ENCODE results near the gene PAFAH2.
A peak's percentile ranks its signal among the peaks of the same experiment; 100 is the strongest.

PAFAH2 gene

DNA sequence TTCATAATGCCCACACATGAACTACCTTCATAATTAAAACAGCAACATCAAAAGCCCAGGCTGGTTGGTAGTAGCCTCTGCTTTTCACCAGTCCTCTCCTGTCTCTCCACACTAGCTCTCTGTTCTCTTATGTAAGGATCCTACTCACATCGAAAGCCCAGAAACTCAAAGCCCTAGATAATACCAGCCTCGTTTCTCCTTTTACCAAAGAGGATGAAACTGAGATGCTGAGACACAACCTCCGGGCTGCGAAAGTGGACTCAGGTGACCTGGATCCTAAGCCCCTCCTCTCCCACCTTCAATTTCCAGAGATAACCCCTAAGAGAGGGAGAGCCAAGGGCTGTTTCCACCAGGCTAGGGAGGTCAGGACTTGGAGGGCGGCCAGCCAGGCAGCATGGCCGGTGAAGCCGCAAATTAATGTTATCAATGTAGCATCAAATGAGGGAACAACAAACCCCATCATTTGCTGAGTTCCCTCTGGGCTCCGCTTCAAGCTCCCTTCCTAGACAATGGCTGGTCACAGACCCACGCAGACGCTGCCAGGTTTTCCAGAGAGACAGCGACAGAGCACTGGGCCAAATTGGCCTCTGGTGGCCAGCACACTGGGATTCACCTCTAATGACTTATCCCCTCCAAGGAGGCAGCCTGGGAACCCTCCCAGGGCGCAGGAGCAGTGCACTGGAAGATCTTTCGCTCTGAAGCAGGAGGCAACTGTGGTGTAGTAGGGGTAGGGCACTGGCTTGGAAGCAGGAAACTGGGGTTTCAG lies 70.9 kb downstream of the PAFAH2 start:
- DNase-seq, result no peak

DNA sequence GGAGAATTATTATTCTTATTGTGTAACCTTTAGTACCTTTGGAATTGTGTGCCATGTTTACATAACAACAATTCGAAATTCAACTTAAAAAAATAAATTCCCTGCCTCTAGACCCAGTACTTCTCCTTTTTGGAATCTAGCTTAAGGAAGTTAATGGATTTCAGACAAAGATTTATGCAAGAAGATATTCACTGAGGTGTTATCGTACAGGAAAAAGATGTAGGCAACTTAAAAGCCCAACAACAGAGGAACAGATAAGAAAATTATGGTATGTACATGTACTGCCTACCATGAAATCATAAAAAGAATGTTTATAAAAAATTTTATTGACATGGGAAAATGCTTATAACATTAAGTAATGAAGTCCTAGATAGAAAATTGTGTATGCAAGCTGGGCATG lies 73.4 kb downstream of the PAFAH2 start:
- DNase-seq, result no peak

DNA sequence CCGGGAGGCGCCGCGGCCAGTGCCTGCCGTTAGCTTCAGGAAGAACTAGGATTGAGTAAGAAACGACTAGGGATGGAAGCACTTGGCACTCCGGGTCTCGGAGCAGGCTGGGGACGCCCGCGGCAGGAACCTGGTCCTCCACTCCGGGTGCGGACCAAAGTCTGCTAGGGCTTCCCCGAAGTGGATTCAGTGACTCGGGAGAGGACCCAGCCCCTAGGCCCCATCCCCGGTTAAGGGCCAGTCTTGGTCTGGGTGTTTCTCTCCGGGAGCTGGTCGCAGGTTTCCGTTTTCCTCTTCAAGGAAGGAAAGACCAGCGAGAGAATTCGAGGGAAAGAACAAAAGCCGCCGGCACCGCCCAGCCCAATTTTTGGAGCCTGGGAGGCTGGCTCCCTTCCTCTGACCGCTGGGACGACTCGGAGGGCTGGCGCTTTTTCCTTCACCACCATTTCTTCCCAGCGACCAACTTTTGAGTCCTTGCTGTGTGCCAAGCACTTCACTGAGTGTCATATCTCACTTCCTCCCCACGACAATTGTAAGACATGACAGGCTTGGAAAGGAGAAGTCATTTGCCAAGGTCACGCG lies 74.8 kb downstream of the PAFAH2 start:
- DNase-seq, result peak; percentile 19 to 24

DNA sequence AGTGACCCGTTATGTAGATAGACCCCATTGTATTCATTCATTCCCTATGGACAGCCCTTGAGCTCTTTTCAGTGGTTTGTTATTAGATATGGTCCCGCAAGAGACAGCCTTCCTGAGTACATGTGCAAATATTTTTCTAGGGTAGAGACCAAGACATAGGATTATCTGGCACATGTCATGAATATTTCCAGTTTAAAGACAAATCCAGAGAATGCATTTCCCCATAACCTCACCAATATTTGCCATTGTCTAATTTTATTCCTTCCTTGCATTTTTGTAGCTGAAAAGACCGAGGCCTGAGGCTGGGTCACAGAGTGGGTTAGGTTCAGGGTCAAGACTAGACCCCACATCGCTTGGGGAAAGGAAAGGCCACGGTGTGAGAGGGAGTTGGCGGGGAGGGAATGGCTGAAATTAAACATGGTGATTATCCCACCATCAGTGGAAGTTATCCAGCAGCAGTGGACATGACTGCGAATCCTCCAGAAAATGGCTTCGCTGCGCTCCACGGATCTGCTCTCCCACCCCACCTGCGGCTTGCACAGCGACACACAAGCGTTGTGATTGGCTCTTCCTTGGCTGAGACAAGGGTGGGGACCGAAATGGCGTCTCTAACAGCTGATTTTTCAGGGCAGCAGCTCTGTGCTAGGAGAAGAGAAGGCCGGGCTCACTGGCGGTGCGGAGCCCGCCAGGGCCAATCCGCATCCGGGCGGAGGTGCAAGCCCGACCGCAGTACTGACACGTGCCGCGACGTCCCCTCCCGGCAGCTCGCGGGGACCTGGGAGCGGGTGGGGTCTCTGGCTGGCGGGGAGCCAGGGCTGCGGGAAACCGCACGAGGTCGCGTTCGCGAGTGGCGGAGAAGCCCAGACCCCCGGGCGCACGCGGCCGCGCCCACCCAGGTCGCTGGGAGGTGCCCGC lies 75.5 kb downstream of the PAFAH2 start:
- DNase-seq, result peak; percentile 10 to 34

DNA sequence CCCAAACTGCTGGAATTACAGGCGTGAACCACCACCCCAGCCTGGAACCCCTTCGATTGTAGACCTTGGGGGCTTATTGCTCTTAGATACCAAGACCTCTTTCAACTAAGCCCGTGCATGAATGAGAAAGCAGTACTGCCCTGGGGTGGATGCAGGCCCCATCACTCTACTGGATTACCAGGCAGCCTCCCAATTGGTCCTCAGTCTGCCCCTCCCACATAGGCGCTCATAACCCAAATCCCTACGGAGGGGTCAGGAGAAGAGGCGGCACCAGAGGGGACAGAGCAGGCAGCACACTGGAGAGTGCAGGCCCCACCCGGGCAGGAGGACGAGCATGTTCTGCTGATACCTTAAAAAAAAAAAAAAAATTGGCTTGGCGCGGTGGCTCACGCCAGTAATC lies 79.2 kb downstream of the PAFAH2 start:
- DNase-seq, result no peak

DNA sequence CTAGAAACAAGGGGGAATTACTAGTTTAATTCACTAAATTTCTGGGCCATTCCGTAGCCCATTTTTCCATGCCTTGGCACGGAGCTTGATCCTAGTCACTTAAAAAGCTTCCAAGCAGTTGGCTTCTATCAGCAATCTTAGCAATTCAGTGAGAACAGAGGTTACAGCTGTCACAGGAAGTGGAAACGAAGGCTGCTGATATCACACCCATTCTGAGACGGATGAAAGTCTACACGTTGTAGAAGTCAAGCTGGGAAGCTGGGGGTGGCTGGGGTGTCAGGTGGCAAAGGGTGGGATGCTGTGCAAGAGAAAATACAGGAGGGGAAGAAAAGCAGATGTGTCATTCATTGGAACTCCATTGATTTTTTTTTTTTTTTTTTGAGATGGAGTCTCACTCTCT lies 79.9 kb downstream of the PAFAH2 start:
- DNase-seq, result no peak

DNA sequence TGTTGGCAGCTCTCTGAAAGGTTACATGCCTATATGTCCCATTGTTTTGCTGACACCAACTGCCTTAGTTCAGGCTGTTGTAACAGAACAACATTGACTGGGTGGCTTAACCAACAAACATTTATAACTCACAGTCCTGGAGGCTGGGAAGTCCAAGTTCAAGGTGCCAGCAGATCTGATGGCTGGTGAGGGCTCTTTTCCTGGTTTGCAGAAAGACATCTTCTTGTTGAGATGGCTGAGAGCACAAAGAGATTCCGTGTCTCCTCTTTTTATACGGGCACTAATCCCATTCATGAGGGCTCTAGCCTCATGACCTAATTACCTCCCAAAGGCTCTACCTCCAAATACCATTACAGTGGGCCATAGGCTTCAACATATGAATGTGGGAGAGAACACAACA lies 81.4 kb downstream of the PAFAH2 start:
- DNase-seq, result no peak

DNA sequence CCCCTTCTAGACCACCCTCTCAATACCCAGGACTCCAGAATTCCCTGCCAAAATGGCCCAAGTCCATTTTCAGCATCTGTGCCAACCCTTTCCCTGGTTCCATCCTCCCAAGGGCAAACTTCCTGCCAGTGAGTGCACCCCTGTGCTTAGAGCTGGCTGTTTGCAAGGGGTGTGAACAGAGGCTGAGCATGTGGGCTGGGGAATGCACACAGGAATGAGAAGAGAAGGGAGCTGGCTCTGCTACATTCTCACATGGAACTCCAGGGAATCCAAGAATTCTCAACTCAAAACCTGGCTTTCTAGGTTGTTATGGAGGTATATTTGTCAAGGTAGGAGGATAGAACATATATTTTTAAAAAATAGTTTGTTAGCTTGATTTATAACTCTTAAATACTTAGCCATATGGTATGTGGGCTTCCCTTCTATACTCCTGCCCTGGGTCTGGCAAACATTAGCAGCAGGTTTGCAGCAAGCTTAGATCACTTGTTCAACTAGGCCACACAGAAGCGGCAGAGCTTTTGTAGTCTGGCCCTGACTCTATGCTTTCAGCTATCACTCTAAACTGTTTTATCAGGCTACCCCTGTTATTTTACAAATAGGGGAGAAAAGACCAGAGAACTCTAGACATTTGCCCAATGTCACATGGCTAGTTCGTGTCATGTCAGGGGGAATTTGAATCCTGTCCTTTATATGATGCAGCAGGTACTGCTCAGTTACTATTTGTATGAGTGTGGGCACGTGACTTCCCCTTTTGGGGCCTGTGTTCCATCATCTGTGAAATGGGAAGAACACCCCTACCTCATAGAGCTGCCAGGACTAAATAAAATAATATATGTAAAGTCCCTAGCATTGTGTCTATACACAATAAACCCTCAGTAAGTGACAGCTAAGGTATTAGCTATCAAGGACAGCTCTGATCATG lies 83.5 kb downstream of the PAFAH2 start:
- DNase-seq, result no peak

DNA sequence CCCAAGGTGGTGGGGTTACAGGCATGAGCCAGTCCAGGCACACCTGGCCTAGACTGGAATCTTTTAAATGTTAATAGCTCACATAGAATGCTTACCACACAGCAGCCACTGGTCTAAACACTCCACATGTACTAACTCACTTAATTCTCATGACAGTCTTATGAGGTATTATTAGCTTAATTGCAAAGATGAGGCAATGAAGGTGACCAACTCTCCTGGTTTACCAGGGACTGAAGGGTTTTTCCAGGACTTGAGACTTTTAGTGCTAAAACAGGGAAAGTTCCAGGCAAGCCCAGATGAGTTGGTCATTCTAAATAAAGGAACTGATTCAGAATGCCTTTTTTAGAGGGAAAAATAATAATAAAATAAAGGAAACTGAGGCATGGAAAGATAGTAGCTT lies 84.7 kb downstream of the PAFAH2 start:
- DNase-seq, result no peak

DNA sequence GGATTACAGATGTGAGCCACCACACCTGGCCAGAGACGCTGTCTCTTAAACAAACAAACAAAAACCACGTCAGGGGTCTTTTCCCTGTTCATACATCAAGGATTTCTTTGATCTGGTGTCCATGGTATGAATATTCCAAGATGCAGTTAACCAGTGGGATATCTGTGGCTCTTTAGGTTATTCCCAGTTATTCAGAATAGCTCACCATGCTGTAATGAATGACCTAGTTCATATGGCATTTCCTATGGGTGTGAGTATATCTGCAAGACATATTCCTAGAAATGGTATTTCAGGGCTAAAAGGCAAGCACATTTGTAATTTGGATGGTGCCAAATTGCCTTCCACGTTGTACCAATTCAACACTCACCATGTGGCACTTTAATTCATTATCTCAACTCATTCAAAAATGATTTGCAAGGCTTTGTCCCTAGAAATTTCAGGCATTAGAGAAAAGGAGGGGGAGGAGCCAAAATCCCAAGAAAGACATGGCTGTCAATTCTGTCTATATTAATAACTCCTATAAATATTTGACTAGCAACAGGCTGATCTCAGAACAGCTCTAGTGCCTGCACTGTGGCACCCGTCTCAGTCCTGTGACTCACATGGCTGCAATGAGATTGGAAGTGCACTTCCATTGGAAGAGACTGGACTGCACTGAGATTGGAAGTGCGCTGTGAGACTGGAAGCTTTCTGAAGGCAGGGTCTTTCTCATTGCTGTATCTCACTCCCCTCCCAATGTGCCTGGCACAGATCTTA lies 85.6 kb downstream of the PAFAH2 start:
- DNase-seq, result no peak

DNA sequence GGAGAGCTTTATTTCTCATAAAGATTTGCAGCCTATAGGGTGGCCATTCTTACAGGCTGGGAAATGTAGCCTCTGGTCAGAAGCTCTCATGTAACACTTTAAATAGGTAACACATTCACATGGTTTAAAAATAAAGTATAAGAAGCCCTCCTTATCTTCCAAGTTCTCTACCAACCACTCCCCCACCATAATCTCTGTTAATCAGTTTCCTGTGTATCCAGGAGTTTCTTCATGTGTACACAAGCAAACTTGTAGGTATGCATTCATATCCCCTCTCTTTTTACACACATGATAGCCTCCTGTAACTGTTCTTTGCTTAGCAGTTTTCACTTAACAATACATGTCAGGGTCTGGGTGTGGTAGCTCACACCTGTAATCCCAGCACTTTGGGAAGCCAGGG lies 86.7 kb downstream of the PAFAH2 start:
- no peak for DNase-seq

Data from stimulated activated CD4-positive, alpha-beta T cell treated with anti-CD3 and anti-CD28 coated beads, Interleukin-2, amount 100 ng/mL, for 48 hours (primary cell).